A673 (cell line): Measurements from ENCODE around the gene SGPP1. TPM values are rescaled to one million over a fixed set of nuclear protein-coding genes. Genes with fewer than 3 reads are reported as not detected.

Experiments
- BruUV-seq: library from RNA; stranded (reverse); fragments of 400-500 nt; replicated peaks from 2 replicates; lab custom pipeline; 2021; lab: Mats Ljungman, UMichigan
- CTCF ChIA-PET: fragments of 300-600 bp; sonication (Branson Sonifier 250); formaldehyde crosslinking; loops from one replicate; lab custom pipeline; 2022; ENCODE audit warnings: antibody characterized with exemption; lab: Charles Lee
- POLR2A ChIA-PET: fragments of 300-600 bp; sonication (Branson Sonifier 250); formaldehyde crosslinking; loops from one replicate; lab custom pipeline; 2022; ENCODE audit warnings: antibody characterized with exemption; ENCODE audit not compliant: low non-redundant PET; lab: Charles Lee
- DNase-seq: peaks from one replicate; pipeline ENCODE4 v3.0.0-alpha.2; 2015; ENCODE audit warnings: low spot score
- H3K27ac ChIP-seq: fragments of 200-600 bp; sonication (generic); 2 replicates; pipeline ENCODE4 v1.5.1; 2016; ENCODE audit warnings: mixed run types, low read depth, mild to moderate bottlenecking, mixed read lengths, antibody characterized with exemption, low read length; ENCODE audit not compliant: poor library complexity, severe bottlenecking
- H3K27me3 ChIP-seq: fragments of 200-600 bp; sonication (generic); replicated peaks from 2 replicates; pipeline ENCODE4 v1.6.1; 2017; ENCODE audit warnings: mixed run types, low read depth, mild to moderate bottlenecking, mixed read lengths, antibody characterized with exemption, low read length; ENCODE audit not compliant: insufficient read depth, poor library complexity
- H3K36me3 ChIP-seq: fragments of 200-600 bp; sonication (generic); 2 replicates; pipeline ENCODE4 v1.6.1; 2016; ENCODE audit warnings: mixed run types, mild to moderate bottlenecking, mixed read lengths, antibody characterized with exemption, low read length; ENCODE audit not compliant: insufficient read depth, poor library complexity, severe bottlenecking
- H3K4me1 ChIP-seq: fragments of 200-600 bp; sonication (generic); 2 replicates; pipeline ENCODE4 v1.6.1; 2017; ENCODE audit warnings: mixed run types, mild to moderate bottlenecking, mixed read lengths, antibody characterized with exemption, low read length; ENCODE audit not compliant: insufficient read depth, poor library complexity, severe bottlenecking
- H3K4me3 ChIP-seq: fragments of 200-600 bp; sonication (generic); 2 replicates; pipeline ENCODE4 v1.5.1; 2016; ENCODE audit warnings: low read depth, mixed run types, mild to moderate bottlenecking, mixed read lengths, low read length; ENCODE audit not compliant: poor library complexity, severe bottlenecking
- H3K9me3 ChIP-seq: fragments of 200-600 bp; sonication (generic); 2 replicates; pipeline ENCODE4 v1.6.1; 2016; ENCODE audit warnings: mixed run types, low read depth, mild to moderate bottlenecking, mixed read lengths, antibody characterized with exemption, low read length; ENCODE audit not compliant: poor library complexity, severe bottlenecking
- CTCF ChIP-seq: fragments of 300-800, 200-600 bp; sonication (generic); conservative IDR thresholded peaks from 2 replicates; pipeline ENCODE4 v1.5.1; 2017; ENCODE audit warnings: low read depth, mild to moderate bottlenecking, antibody characterized with exemption, low read length, moderate library complexity, mixed read lengths
- EZH2 ChIP-seq: fragments of 200-600 bp; sonication (generic); IDR thresholded peaks from 2 replicates; pipeline ENCODE4 v1.6.1; 2017; ENCODE audit warnings: borderline replicate concordance, low read depth, mild to moderate bottlenecking, mixed read lengths, antibody characterized with exemption, low read length; ENCODE audit not compliant: poor library complexity, severe bottlenecking
- intact Hi-C: fragments of 100-400 bp; cut with micrococcal nuclease; formaldehyde crosslinking; loops from one replicate; pipeline ENCODE4 v1.10.0; 2022; ENCODE audit not compliant: unreplicated experiment
- total RNA-seq: library from RNA; stranded (reverse); gene quantifications from 2 replicates; pipeline ENCODE4 v1.2.3, GENCODE V29; 2021

Gene SGPP1
- total RNA-seq, 1 experiment from 2014 or later = 13.5 TPM

GRCh38 chr14:63650256-63650952 lies 77.5 kb downstream of the SGPP1 start:
- Histone ChIP-seq H3K27me3 (no peaks in the 10 kb centered on the region), H3K27ac (no peak overlapping the region), H3K4me3 (no peak overlapping the region), H3K9me3 (no peaks in the 10 kb centered on the region), H3K4me1 (no peaks in the 10 kb centered on the region), H3K36me3 (no peaks in the 10 kb centered on the region)
- no peak for DNase-seq
- TF ChIP-seq EZH2 = no peak
- no peak for TF ChIP-seq CTCF
- intact Hi-C loops = no loop called here
- no TSS peak for BruUV-seq
- ChIA-PET POLR2A (no interaction called here), CTCF (no interaction called here)

GRCh38 chr14:63647696-63648410 lies 80.0 kb downstream of the SGPP1 start:
- H3K36me3 ChIP-seq = no peaks in the 10 kb centered on the region
- H3K4me1 ChIP-seq = peaks cover 4% of the 10 kb centered on the region
- H3K27ac ChIP-seq = no peak overlapping the region
- no peak for DNase-seq
- TF ChIP-seq EZH2 = no peak
- no peak for TF ChIP-seq CTCF
- no peak overlapping the region for H3K4me3 ChIP-seq
- H3K9me3 ChIP-seq = no peaks in the 10 kb centered on the region
- ChIA-PET CTCF (interaction anchor here (0.9 kb wide), 1 partner anchor 259 kb away, joined by 3 read pairs; no protein-coding TSS in a partner anchor), POLR2A (no interaction called here)
- no TSS peak for BruUV-seq
- H3K27me3 ChIP-seq = no peaks in the 10 kb centered on the region
- intact Hi-C loops = no loop called here

- ChIA-PET CTCF (no interaction called here), POLR2A (no interaction called here)
- H3K27me3 ChIP-seq = no peaks in the 10 kb centered on the region
- no peak overlapping the region for H3K27ac ChIP-seq
- TF ChIP-seq EZH2 (no peak), CTCF (no peak)
- H3K4me1 ChIP-seq = peaks cover 6% of the 10 kb centered on the region
- no peaks in the 10 kb centered on the region for H3K36me3 ChIP-seq
- H3K4me3 ChIP-seq = no peak overlapping the region
- no peak for DNase-seq
- intact Hi-C loops = loop anchor here (5.0 kb wide), 1 partner anchor 83 kb away; the partner anchor contains the start of gene SGPP1
- no TSS peak for BruUV-seq
- no peaks in the 10 kb centered on the region for H3K9me3 ChIP-seq
Observed at GRCh38 chr14:63644741-63645140, 83.1 kb downstream of the SGPP1 start.
